ENCODE results near the gene CAND2.

CAND2 gene

GRCh38 chr3:12796171-12797123 is at the start of gene CAND2:
TSS of gene CAND2 (plus strand) at chr3:12796680. CDS start at chr3:12796721, 41 bp downstream.
- peak; percentile 65 for DNase-seq (ENCODE audit: low spot score)

- DNase-seq (ENCODE audit: low spot score): no peak
These were observed 48.0 kb upstream of the CAND2 start for GRCh38 chr3:12748477-12748876.

- no peak for DNase-seq (ENCODE audit: low spot score)
These were observed 46.3 kb upstream of the CAND2 start for GRCh38 chr3:12750223-12750622.

GRCh38 chr3:12750658-12751071 is 45.8 kb upstream of the CAND2 start:
- DNase-seq (ENCODE audit: low spot score): no peak

GRCh38 chr3:12751571-12751970 is 44.9 kb upstream of the CAND2 start:
- DNase-seq (ENCODE audit: low spot score): no peak

GRCh38 chr3:12752102-12752501 is 44.4 kb upstream of the CAND2 start:
- no peak for DNase-seq (ENCODE audit: low spot score)

- DNase-seq (ENCODE audit: low spot score): no peak
These were observed 43.7 kb upstream of the CAND2 start for GRCh38 chr3:12752809-12753208.

- no peak for DNase-seq (ENCODE audit: low spot score)
These were observed 43.0 kb upstream of the CAND2 start for GRCh38 chr3:12753275-12754028.

- DNase-seq (ENCODE audit: low spot score): no peak
These were observed 42.2 kb upstream of the CAND2 start for GRCh38 chr3:12754313-12754712.

GRCh38 chr3:12755754-12756153 is 40.7 kb upstream of the CAND2 start:
- no peak for DNase-seq (ENCODE audit: low spot score)

GRCh38 chr3:12756175-12756574 is 40.3 kb upstream of the CAND2 start:
- no peak for DNase-seq (ENCODE audit: low spot score)

- no peak for DNase-seq (ENCODE audit: low spot score)
These were observed 39.8 kb upstream of the CAND2 start for GRCh38 chr3:12756635-12757034.

GRCh38 chr3:12758025-12758781 is 38.3 kb upstream of the CAND2 start:
- no peak for DNase-seq (ENCODE audit: low spot score)

- no peak for DNase-seq (ENCODE audit: low spot score)
These were observed 37.3 kb upstream of the CAND2 start, which contains the start of gene TMEM40 for GRCh38 chr3:12759097-12759679. TSS of gene TMEM40 (minus strand) at chr3:12759259. CDS start at chr3:12749832, 9,427 bp downstream.

- DNase-seq (ENCODE audit: low spot score): no peak
These were observed 36.6 kb upstream of the CAND2 start for GRCh38 chr3:12759693-12760565.

- no peak for DNase-seq (ENCODE audit: low spot score)
These were observed 32.2 kb upstream of the CAND2 start for GRCh38 chr3:12764171-12764776.

- no peak for DNase-seq (ENCODE audit: low spot score)
These were observed 29.9 kb upstream of the CAND2 start for GRCh38 chr3:12766541-12766940.

- DNase-seq (ENCODE audit: low spot score): no peak
These were observed 27.6 kb upstream of the CAND2 start for GRCh38 chr3:12768579-12769527.

GRCh38 chr3:12769761-12770160 is 26.7 kb upstream of the CAND2 start:
- no peak for DNase-seq (ENCODE audit: low spot score)

All from HuH-7 (cell line).